HepG2 (cell line): ENCODE measurements around the gene MASP2. TPM values are rescaled to one million over a fixed set of nuclear protein-coding genes. Genes with fewer than 3 reads are reported as not detected.

ENCODE experiments used
- DMAP1 ChIP-seq: IDR thresholded peaks from 2 replicates; pipeline ENCODE4 v1.6.1; 2016
- ERF ChIP-seq: IDR thresholded peaks from 2 replicates; pipeline ENCODE4 v1.6.1; 2018; ENCODE audit warnings: missing biosample characterization, missing genetic modification reagents
- GLI4 ChIP-seq: sonication (generic); formaldehyde crosslinking; IDR thresholded peaks from 2 replicates; pipeline ENCODE4 v1.5.1; 2020; ENCODE audit warnings: missing genetic modification reagents, mild to moderate bottlenecking, moderate library complexity, borderline replicate concordance
- JDP2 ChIP-seq: sonication (generic); formaldehyde crosslinking; IDR thresholded peaks from 2 replicates; pipeline ENCODE4 v1.8.1; 2022; ENCODE audit warnings: missing genetic modification reagents, borderline replicate concordance
- KLF15 ChIP-seq: sonication (generic); formaldehyde crosslinking; IDR thresholded peaks from 2 replicates; pipeline ENCODE4 v1.8.1; 2023; ENCODE audit warnings: borderline replicate concordance, mild to moderate bottlenecking, inconsistent platforms, missing genetic modification reagents, mixed read lengths
- MXD4 ChIP-seq: IDR thresholded peaks from 2 replicates; pipeline ENCODE4 v1.6.1; 2016; ENCODE audit warnings: mild to moderate bottlenecking, missing biosample characterization, missing genetic modification reagents
- NBN ChIP-seq: fragments of 450-650 bp; conservative IDR thresholded peaks from 2 replicates; pipeline ENCODE4 v1.6.1; 2017
- NFE2L2 ChIP-seq: fragments of 150-350 bp; IDR thresholded peaks from 2 replicates; pipeline ENCODE4 v1.6.1; 2014; ENCODE audit warnings: low read length
- PAX8 ChIP-seq: sonication (generic); formaldehyde crosslinking; IDR thresholded peaks from 2 replicates; pipeline ENCODE4 v1.8.0; 2022; ENCODE audit warnings: mild to moderate bottlenecking, missing genetic modification reagents, borderline replicate concordance
- PCBP2 ChIP-seq: fragments of 200-400 bp; formaldehyde crosslinking; optimal IDR thresholded peaks from 2 replicates; pipeline ENCODE3; 2018; ENCODE audit warnings: low read length, low read depth; ENCODE audit not compliant: poor library complexity, severe bottlenecking
- POLR2AphosphoS2 ChIP-seq: IDR thresholded peaks from 2 replicates; pipeline ENCODE4 v1.6.1; 2011; ENCODE audit warnings: low read depth, low read length, improper control_type of control experiment
- SALL1 ChIP-seq: sonication (generic); formaldehyde crosslinking; IDR thresholded peaks from 2 replicates; pipeline ENCODE4 v1.8.0; 2022; ENCODE audit warnings: mild to moderate bottlenecking, missing genetic modification reagents
- TBX3 ChIP-seq: fragments of 450-650 bp; IDR thresholded peaks from 2 replicates; pipeline ENCODE4 v1.6.1; 2017; ENCODE audit warnings: antibody characterized with exemption, mild to moderate bottlenecking, inconsistent platforms, borderline replicate concordance
- ZFP82 ChIP-seq: sonication (generic); formaldehyde crosslinking; IDR thresholded peaks from 2 replicates; pipeline ENCODE4 v1.5.1; 2020; ENCODE audit warnings: mild to moderate bottlenecking, missing genetic modification reagents, borderline replicate concordance
- ZKSCAN1 ChIP-seq: fragments of 150-350 bp; IDR thresholded peaks from 2 replicates; pipeline ENCODE4 v1.6.1; 2014; ENCODE audit warnings: low read length
- ZNF234 ChIP-seq: sonication (generic); formaldehyde crosslinking; conservative IDR thresholded peaks from 2 replicates; pipeline ENCODE4 v1.5.1; 2020; ENCODE audit warnings: mild to moderate bottlenecking, missing genetic modification reagents
- ZNF75D ChIP-seq: sonication (generic); formaldehyde crosslinking; IDR thresholded peaks from 2 replicates; pipeline ENCODE4 v1.8.1; 2023; ENCODE audit warnings: missing genetic modification reagents, mild to moderate bottlenecking, borderline replicate concordance
- ZNF776 ChIP-seq: sonication (generic); formaldehyde crosslinking; IDR thresholded peaks from 2 replicates; pipeline ENCODE4 v1.4.0; 2020; ENCODE audit warnings: mild to moderate bottlenecking, missing genetic modification reagents
- ZNF790 ChIP-seq: sonication (generic); formaldehyde crosslinking; IDR thresholded peaks from 2 replicates; pipeline ENCODE4 v1.8.0; 2022; ENCODE audit warnings: missing genetic modification reagents, mild to moderate bottlenecking, borderline replicate concordance
- ZNF816 ChIP-seq: sonication (generic); formaldehyde crosslinking; IDR thresholded peaks from 2 replicates; pipeline ENCODE4 v1.8.0; 2022; ENCODE audit warnings: missing genetic modification reagents, mild to moderate bottlenecking, borderline replicate concordance
- ZSCAN12 ChIP-seq: sonication (generic); formaldehyde crosslinking; IDR thresholded peaks from 2 replicates; pipeline ENCODE4 v1.9.0; 2021; ENCODE audit warnings: mild to moderate bottlenecking, missing genetic modification reagents
- polyA plus RNA-seq, 8 experiments: library from polyadenylated mRNA; depleted of rRNA in 3 of 8; stranded (reverse) in 7 of 8; unstranded in 1 of 8; fragments of >200 nt; fragmentation: Illumina TruSeq in 4 of 8; extraction: Trizol in 4 of 8; gene quantifications; 2 replicates each; pipeline versions ENCODE4 v1.2.1 to v1.2.3, GENCODE V29; 2011 to 2016; ENCODE audit warnings: low read depth in 4 of 8, missing spikeins in 1 of 8, mixed read lengths in 1 of 8; ENCODE audit not compliant: insufficient read depth in 1 of 8
- total RNA-seq, 5 experiments: library from RNA; depleted of rRNA; stranded (reverse); fragments of >200 nt; fragmentation: Illumina TruSeq; extraction: Trizol; gene quantifications; 2 replicates each; pipeline ENCODE4 v1.2.3, GENCODE V29; 2016; ENCODE audit warnings: low read depth in 1 of 5
- TF ChIP-seq, protein P1 (sequence below): sonication (generic); formaldehyde crosslinking; conservative IDR thresholded peaks from 2 replicates; pipeline ENCODE4 v1.4.0; 2020; ENCODE audit warnings: missing genetic modification reagents
- TF ChIP-seq, protein P2 (sequence below): sonication (generic); formaldehyde crosslinking; IDR thresholded peaks from 2 replicates; pipeline ENCODE4 v1.5.0; 2020; ENCODE audit warnings: missing genetic modification reagents, mild to moderate bottlenecking, borderline replicate concordance
- TF ChIP-seq, protein P3 (sequence below): fragments of 450-650 bp; IDR thresholded peaks from 2 replicates; pipeline ENCODE4 v1.6.1; 2017
- TF ChIP-seq, protein P4 (sequence below): sonication (generic); formaldehyde crosslinking; IDR thresholded peaks from 2 replicates; pipeline ENCODE4 v1.8.1; 2023; ENCODE audit warnings: mild to moderate bottlenecking, missing genetic modification reagents

The MASP2 gene
- total and polyA plus RNA-seq, 2 of the 13 experiments (the other 11 are each of a cell fraction or from before 2014, with no cell fraction given) = 7.1 to 11.8 TPM

DNA sequence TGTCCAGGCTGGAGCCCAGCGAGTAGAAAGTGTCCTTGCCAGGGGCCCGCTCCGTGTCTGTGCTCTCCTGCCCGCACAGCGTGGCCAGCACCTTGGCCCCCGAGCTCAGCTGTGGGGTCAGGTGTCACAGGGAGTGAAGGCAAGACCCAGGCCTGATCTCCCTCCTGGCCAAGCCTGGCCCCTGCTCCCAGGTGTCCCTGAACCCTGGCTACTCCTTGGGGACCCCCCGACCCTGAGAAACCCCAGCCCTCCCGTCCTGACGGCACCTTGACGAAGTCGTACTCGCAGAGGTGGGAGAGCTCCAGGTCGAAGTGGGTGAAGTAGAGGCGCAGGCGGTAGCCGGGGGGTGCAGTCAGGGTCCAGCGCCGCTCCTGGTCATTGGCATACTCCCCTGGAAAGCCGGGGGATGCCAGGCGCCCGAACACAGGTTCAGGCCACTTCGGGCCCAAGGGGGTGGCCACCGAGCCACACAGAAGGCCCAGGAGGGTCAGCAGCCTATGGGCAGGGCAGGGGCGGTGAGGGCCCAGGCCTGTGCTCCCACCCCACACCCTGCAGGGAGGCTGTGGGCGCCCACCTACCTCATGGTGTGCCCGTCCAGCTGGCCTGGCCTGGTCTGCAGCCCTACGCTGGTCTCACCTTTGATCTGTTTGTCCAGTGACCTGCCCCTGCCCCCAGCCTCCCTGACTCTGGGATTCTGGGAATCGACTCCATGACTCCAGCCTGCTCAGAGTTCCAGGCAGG lies at the start of gene MASP2 (continued):
- TF ChIP-seq ZFP82 (no peak), SALL1 (CRISPR knock-in tag) (no peak), ZSCAN12 (CRISPR knock-in tag) (no peak), ZNF776 (CRISPR knock-in tag) (0 out of 2 replicates have a peak, but pooled peaks have one; percentile 47), NBN (no peak), MXD4 (CRISPR knock-in tag) (0 out of 2 replicates have a peak, but pooled peaks have one; percentile 47), POLR2AphosphoS2 (no peak), DMAP1 (CRISPR knock-in tag) (peak; percentile 62; the same call in 1 of the 2 replicates), ZNF234 (CRISPR knock-in tag) (no peak), PCBP2 (no peak), TBX3 (no peak), PAX8 (CRISPR knock-in tag) (no peak), GLI4 (peak; percentile 69; the same call in 1 of the 2 replicates), ERF (peak; percentile 17; the same call in 1 of the 2 replicates), ZKSCAN1 (no peak), ZNF790 (CRISPR knock-in tag) (peak; percentile 73; the same call in 1 of the 2 replicates), JDP2 (CRISPR knock-in tag) (no peak), KLF15 (CRISPR knock-in tag) (no peak), ZNF816 (CRISPR knock-in tag) (no peak), NFE2L2 (no peak), ZNF75D (no peak)
- TF ChIP-seq, protein P1, sequence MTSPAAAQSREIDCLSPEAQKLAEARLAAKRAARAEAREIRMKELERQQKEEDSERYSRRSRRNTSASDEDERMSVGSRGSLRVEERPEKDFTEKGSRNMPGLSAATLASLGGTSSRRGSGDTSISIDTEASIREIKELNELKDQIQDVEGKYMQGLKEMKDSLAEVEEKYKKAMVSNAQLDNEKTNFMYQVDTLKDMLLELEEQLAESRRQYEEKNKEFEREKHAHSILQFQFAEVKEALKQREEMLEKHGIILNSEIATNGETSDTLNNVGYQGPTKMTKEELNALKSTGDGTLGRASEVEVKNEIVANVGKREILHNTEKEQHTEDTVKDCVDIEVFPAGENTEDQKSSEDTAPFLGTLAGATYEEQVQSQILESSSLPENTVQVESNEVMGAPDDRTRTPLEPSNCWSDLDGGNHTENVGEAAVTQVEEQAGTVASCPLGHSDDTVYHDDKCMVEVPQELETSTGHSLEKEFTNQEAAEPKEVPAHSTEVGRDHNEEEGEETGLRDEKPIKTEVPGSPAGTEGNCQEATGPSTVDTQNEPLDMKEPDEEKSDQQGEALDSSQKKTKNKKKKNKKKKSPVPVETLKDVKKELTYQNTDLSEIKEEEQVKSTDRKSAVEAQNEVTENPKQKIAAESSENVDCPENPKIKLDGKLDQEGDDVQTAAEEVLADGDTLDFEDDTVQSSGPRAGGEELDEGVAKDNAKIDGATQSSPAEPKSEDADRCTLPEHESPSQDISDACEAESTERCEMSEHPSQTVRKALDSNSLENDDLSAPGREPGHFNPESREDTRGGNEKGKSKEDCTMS (CRISPR knock-in tag) = no peak
- TF ChIP-seq, protein P2, sequence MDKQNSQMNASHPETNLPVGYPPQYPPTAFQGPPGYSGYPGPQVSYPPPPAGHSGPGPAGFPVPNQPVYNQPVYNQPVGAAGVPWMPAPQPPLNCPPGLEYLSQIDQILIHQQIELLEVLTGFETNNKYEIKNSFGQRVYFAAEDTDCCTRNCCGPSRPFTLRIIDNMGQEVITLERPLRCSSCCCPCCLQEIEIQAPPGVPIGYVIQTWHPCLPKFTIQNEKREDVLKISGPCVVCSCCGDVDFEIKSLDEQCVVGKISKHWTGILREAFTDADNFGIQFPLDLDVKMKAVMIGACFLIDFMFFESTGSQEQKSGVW (CRISPR knock-in tag) = no peak
- TF ChIP-seq, protein P3, sequence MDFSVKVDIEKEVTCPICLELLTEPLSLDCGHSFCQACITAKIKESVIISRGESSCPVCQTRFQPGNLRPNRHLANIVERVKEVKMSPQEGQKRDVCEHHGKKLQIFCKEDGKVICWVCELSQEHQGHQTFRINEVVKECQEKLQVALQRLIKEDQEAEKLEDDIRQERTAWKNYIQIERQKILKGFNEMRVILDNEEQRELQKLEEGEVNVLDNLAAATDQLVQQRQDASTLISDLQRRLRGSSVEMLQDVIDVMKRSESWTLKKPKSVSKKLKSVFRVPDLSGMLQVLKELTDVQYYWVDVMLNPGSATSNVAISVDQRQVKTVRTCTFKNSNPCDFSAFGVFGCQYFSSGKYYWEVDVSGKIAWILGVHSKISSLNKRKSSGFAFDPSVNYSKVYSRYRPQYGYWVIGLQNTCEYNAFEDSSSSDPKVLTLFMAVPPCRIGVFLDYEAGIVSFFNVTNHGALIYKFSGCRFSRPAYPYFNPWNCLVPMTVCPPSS = no peak
- TF ChIP-seq, protein P4, sequence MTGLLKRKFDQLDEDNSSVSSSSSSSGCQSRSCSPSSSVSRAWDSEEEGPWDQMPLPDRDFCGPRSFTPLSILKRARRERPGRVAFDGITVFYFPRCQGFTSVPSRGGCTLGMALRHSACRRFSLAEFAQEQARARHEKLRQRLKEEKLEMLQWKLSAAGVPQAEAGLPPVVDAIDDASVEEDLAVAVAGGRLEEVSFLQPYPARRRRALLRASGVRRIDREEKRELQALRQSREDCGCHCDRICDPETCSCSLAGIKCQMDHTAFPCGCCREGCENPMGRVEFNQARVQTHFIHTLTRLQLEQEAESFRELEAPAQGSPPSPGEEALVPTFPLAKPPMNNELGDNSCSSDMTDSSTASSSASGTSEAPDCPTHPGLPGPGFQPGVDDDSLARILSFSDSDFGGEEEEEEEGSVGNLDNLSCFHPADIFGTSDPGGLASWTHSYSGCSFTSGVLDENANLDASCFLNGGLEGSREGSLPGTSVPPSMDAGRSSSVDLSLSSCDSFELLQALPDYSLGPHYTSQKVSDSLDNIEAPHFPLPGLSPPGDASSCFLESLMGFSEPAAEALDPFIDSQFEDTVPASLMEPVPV = 0 out of 2 replicates have a peak, but pooled peaks have one; percentile 46
